BLaER1 (cell line): ENCODE measurements around the gene RAB7B.
"Not testable (repeated sequence)": the region's sequence is repeated elsewhere in the genome, so short reads cannot be mapped to it uniquely, and the experiment has no call there.

Experiments
- H3K27ac ChIP-seq: shearing (Covaris generic); formaldehyde crosslinking; 2 replicates; pipeline ENCODE4 v1.8.1; 2022
- H3K27me3 ChIP-seq: shearing (Covaris generic); formaldehyde crosslinking; 2 replicates; pipeline ENCODE4 v1.8.1; 2022
- H3K36me3 ChIP-seq: shearing (Covaris generic); formaldehyde crosslinking; 2 replicates; pipeline ENCODE4 v1.8.1; 2022
- H3K4me1 ChIP-seq: shearing (Covaris generic); formaldehyde crosslinking; 2 replicates; pipeline ENCODE4 v1.8.1; 2022
- H3K4me2 ChIP-seq: shearing (Covaris generic); formaldehyde crosslinking; 2 replicates; pipeline ENCODE4 v1.8.1; 2022
- H3K4me3 ChIP-seq: shearing (Covaris generic); formaldehyde crosslinking; 2 replicates; pipeline ENCODE4 v1.8.1; 2022
- H3K9ac ChIP-seq: shearing (Covaris generic); formaldehyde crosslinking; 2 replicates; pipeline ENCODE4 v1.8.1; 2022
- H3K9me3 ChIP-seq: shearing (Covaris generic); formaldehyde crosslinking; 2 replicates; pipeline ENCODE4 v1.8.1; 2022
- H4K20me1 ChIP-seq: shearing (Covaris generic); formaldehyde crosslinking; 2 replicates; pipeline ENCODE4 v1.8.1; 2022
- Cebpa-rat ChIP-seq: shearing (Covaris generic); IDR thresholded peaks from 2 replicates; pipeline ENCODE4 v1.8.1; 2022

RAB7B gene

DNA sequence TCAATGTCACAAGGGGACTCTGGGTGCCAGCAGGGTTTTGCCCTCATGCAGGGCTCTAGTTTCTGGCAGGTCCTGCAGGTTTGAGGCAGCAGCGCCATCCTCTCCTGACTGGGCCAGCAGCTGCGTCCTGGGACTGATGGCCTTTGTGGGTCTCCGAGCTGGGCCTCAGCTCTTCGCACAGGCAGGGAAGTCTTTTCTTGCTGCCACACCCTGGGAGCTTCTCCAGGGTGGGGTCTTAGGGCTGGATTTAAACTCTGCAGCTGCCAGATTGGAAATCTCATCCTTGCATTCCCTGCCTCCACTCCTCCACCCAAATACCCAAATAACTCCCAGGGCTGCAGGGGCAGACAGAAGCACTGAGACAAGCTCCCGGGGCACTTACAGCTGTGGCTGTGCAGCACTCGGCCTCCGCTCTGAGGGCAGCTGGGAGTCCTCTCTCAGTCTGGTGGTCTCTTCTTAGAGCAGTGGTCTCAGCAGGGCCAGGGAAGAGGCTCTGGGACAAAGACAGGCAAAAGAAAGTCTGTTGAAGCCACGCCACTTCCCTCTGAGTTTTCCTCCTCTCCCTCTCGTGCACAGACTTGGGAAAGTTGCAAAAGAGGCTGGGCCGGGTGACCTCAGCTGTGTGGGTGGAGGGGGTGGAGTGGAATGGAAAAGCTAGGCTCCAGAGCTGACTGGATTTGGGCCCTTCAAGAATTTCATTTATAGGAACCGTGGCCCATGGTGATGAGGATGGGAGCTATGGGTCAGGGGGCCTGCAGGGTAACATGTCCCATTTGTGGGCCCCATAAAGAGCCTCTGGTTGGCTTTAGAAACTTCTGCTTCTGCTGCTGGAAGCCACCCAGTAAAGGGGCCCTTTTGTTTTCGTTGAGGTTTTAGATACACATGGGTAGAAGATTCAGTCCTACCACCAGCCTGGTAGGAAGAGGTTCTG lies at the start of gene RAB7B:
Gene RAB7B (minus strand): TSS at position 525 of the 931 bp plus-strand sequence. CDS start 9,260 bp downstream, outside the sequence.
- no peak within 1 kb of the TSS for H3K9ac ChIP-seq
- no peak within 1 kb of the TSS for H3K4me3 ChIP-seq
- TF ChIP-seq Cebpa-rat, result no peak
- no peaks in the 10 kb centered on the region for H3K9me3 ChIP-seq
- H3K4me2 ChIP-seq, result no peak within 1 kb of the TSS
- no peaks in the 10 kb centered on the region for H3K36me3 ChIP-seq
- H3K4me1 ChIP-seq, result no peaks in the 10 kb centered on the region
- H3K27ac ChIP-seq, result no peak within 1 kb of the TSS
- no peaks in the 10 kb centered on the region for H4K20me1 ChIP-seq
- no peaks in the 10 kb centered on the region for H3K27me3 ChIP-seq

DNA sequence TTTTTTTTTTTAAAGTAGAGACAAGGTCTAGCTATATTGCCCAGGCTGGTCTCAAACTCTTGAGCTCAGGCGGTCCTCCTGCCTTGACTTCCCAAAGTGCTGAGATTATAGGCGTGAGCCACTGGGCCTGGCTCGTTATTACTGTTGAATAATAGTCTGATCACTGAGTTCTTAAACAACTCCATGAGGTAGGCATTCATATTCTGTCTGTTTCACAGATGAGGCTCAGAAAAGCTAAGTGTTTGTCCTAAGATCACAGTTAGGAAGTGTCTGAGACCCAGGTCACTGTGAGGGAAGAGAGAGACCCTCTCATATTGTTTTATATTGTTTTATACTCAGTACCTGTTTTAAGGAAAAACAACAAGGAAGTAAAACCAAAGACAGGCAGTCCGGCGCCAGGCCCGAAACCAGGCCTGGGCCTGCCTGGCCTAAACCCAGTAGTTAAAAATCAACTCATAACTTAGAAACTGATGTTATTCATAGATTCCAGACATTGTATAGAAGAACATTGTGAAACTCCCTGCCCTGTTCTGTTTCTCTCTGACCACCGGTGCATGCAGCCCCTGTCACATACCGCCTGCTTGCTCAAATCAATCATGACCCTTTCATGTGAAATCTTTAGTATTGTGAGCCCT lies 49.2 kb upstream of the RAB7B start:
- Histone ChIP-seq H3K4me2 (peak overlapping the region; percentile 81), H3K27ac (peak overlapping the region; percentile 68), H3K4me1 (peaks cover 42% of the 10 kb centered on the region)
- H3K36me3 ChIP-seq, H3K4me3 ChIP-seq, H3K9me3 ChIP-seq, H3K9ac ChIP-seq, H4K20me1 ChIP-seq, H3K27me3 ChIP-seq: not testable (repeated sequence)

- H3K27ac ChIP-seq, result peak overlapping the region; percentile 68
- peak overlapping the region; percentile 81 for H3K4me2 ChIP-seq
- H3K36me3 ChIP-seq, result no peaks in the 10 kb centered on the region
- no peak for TF ChIP-seq Cebpa-rat
- no peaks in the 10 kb centered on the region; the same call in 1 of the 2 replicates for H3K9me3 ChIP-seq
- H3K9ac ChIP-seq, result peak overlapping the region; percentile 13; the same call in 1 of the 2 replicates
- no peak overlapping the region for H3K4me3 ChIP-seq
- H4K20me1 ChIP-seq, result no peaks in the 10 kb centered on the region
- H3K4me1 ChIP-seq, result peaks cover 42% of the 10 kb centered on the region
- no peaks in the 10 kb centered on the region for H3K27me3 ChIP-seq
Observed at GRCh38 chr1:206050655-206051235, 47.5 kb upstream of the RAB7B start.

DNA sequence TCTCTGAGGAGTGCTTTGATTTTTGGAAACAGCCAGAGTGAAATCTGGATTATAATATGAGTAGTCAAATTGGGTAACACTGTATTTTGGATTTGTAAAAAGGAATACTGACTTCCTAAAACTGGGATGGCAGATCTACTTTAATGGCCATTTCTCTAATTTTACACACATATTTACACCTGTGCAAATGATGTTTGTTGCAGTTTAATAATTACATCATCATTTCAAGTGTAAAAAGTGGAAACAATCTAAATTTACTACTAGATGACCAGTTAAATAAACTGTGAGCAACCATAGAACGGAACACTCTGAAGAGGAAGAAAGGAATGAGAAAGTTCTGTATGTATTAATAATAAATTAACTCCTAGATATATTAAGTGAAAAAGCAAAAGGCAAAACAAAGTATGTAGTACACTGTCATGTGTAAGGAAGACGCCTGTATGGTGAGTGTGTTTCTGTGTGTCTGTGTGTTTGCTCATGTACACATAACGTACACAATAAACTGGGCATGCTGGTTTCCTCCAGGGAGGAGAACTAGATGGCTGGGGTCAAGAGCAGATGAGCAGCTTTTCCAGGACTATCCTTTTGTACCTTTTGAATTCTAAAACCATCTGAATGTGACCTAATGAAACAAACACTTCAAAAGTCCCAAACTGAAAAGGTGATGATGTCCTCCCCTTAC lies 46.9 kb upstream of the RAB7B start:
- TF ChIP-seq Cebpa-rat, result no peak
- Histone ChIP-seq H3K27ac (no peak overlapping the region; the same call in 1 of the 2 replicates), H3K9ac (no peak overlapping the region), H4K20me1 (no peaks in the 10 kb centered on the region), H3K4me1 (peaks cover 42% of the 10 kb centered on the region), H3K4me2 (peak overlapping the region; percentile 81), H3K27me3 (no peaks in the 10 kb centered on the region), H3K4me3 (no peak overlapping the region), H3K9me3 (no peaks in the 10 kb centered on the region; the same call in 1 of the 2 replicates), H3K36me3 (no peaks in the 10 kb centered on the region)

DNA sequence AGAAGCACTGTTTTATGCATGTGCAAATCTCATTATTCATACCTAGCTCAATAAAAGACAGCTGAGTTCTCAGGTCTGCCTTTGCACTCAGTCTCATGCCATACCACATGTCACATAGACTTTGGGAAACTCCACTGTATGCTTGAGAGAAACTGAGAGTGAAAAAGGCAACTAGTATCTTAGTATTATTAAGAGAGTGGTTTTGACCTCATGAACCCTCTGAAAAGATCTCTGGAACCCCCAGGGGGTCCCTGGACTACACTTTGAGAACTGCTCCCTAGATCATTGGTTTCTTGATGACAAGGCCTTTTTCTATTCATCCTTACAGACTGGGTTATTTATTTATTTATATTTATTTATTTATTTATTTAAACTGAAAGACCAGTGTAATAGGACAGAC lies 46.1 kb upstream of the RAB7B start:
- Histone ChIP-seq H3K4me2 (no peak overlapping the region), H3K27ac (no peak overlapping the region), H3K9ac (no peak overlapping the region), H3K27me3 (no peaks in the 10 kb centered on the region), H3K9me3 (no peaks in the 10 kb centered on the region; the same call in 1 of the 2 replicates), H3K36me3 (no peaks in the 10 kb centered on the region), H3K4me3 (no peak overlapping the region), H4K20me1 (no peaks in the 10 kb centered on the region), H3K4me1 (peaks cover 42% of the 10 kb centered on the region)
- TF ChIP-seq Cebpa-rat, result no peak

- H3K27me3 ChIP-seq, result no peaks in the 10 kb centered on the region
- peaks cover 43% of the 10 kb centered on the region for H3K4me1 ChIP-seq
- no peak overlapping the region for H3K27ac ChIP-seq
- no peak overlapping the region for H3K4me3 ChIP-seq
- no peaks in the 10 kb centered on the region for H3K36me3 ChIP-seq
- H3K4me2 ChIP-seq, result no peak overlapping the region
- H3K9ac ChIP-seq, result no peak overlapping the region
- no peaks in the 10 kb centered on the region; the same call in 1 of the 2 replicates for H3K9me3 ChIP-seq
- H4K20me1 ChIP-seq, result no peaks in the 10 kb centered on the region
- no peak for TF ChIP-seq Cebpa-rat
Observed at GRCh38 chr1:206048582-206048981, 45.4 kb upstream of the RAB7B start.

GRCh38 chr1:206047271-206047670 lies 44.1 kb upstream of the RAB7B start:
- Histone ChIP-seq H3K4me2 (no peak overlapping the region), H3K36me3 (no peaks in the 10 kb centered on the region), H3K27me3 (no peaks in the 10 kb centered on the region), H4K20me1 (no peaks in the 10 kb centered on the region), H3K4me1 (peaks cover 33% of the 10 kb centered on the region), H3K9me3 (no peaks in the 10 kb centered on the region), H3K4me3 (no peak overlapping the region), H3K27ac (no peak overlapping the region), H3K9ac (no peak overlapping the region)
- no peak for TF ChIP-seq Cebpa-rat

GRCh38 chr1:206041640-206042039 lies 38.4 kb upstream of the RAB7B start:
- Histone ChIP-seq H3K4me2 (no peak overlapping the region), H3K36me3 (no peaks in the 10 kb centered on the region), H3K4me1 (peaks cover 35% of the 10 kb centered on the region), H3K27me3 (no peaks in the 10 kb centered on the region), H3K9me3 (no peaks in the 10 kb centered on the region), H3K27ac (no peak overlapping the region), H3K9ac (no peak overlapping the region), H3K4me3 (no peak overlapping the region), H4K20me1 (no peaks in the 10 kb centered on the region)
- no peak for TF ChIP-seq Cebpa-rat

DNA sequence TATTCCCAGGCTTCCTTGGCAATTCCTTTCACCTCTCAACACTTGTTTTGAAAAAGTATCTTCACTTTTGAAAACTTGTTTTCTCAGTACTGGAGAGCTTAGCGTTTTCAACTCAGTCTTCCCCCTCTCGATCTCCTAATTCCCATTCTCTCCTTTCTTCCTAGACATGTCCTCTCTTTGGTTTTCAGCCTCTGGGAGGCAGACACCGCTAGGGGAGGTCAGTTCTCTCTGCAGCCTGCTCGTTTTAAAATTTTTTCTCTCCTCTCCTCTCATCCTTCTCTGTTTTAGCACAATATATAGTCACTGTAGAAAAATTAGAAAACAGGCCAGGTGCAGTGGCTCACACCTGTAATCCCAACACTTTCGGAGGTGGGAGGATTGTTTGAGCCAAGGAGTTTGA lies 37.1 kb upstream of the RAB7B start:
- no peak overlapping the region for H3K4me3 ChIP-seq
- no peaks in the 10 kb centered on the region for H3K27me3 ChIP-seq
- H4K20me1 ChIP-seq, result no peaks in the 10 kb centered on the region
- H3K27ac ChIP-seq, result no peak overlapping the region
- peak overlapping the region; percentile 44; the same call in 1 of the 2 replicates for H3K4me2 ChIP-seq
- H3K9ac ChIP-seq, result no peak overlapping the region
- no peaks in the 10 kb centered on the region for H3K36me3 ChIP-seq
- no peak for TF ChIP-seq Cebpa-rat
- H3K4me1 ChIP-seq, result peaks cover 43% of the 10 kb centered on the region
- H3K9me3 ChIP-seq, result no peaks in the 10 kb centered on the region
